AG04449 (cell line): Measurements from ENCODE around the gene IPO5.

Experiments used
- CTCF ChIA-PET: fragments of 350-600 bp; formaldehyde crosslinking; extraction: SDS; loops from one replicate; lab custom pipeline; 2021; ENCODE audit warnings: antibody characterized with exemption; lab: Yijun Ruan, JAX
- POLR2A ChIA-PET: fragments of 400-600, 350-600 bp; formaldehyde crosslinking; extraction: SDS; loops from one replicate; lab custom pipeline; 2020; ENCODE audit warnings: antibody characterized with exemption, inconsistent platforms; lab: Yijun Ruan, JAX
- DNase-seq: peaks from one replicate; pipeline ENCODE4 v3.0.0-alpha.2; 2010; ENCODE audit warnings: low read depth, low spot score
- H3K4me3 ChIP-seq: 2 replicates; pipeline ENCODE4 v1.5.1; 2011; ENCODE audit warnings: low read depth, mild to moderate bottlenecking, control low read depth, low read length
- CTCF ChIP-seq: IDR thresholded peaks from one replicate; pipeline ENCODE4 v1.5.1; 2011; ENCODE audit warnings: mild to moderate bottlenecking, moderate library complexity, low read length, control low read depth, inconsistent platforms; ENCODE audit not compliant: insufficient read depth; ENCODE audit errors: missing control alignments

The IPO5 gene

GRCh38 chr13:98050041-98050466 is 96.6 kb downstream of the IPO5 start:
- no peak for DNase-seq
- H3K4me3 ChIP-seq: no peak overlapping the region
- CTCF ChIA-PET: interaction anchor here (1.4 to 1.7 kb wide), 2 partner anchors 16 to 18 kb away, joined by 3 to 6 read pairs; no protein-coding TSS in a partner anchor
- no peak for TF ChIP-seq CTCF
- POLR2A ChIA-PET: no interaction called here

- TF ChIP-seq CTCF: no peak
- ChIA-PET CTCF (no interaction called here), POLR2A (no interaction called here)
- no peak overlapping the region for H3K4me3 ChIP-seq
- DNase-seq: no peak
Measured at GRCh38 chr13:98052412-98052811, 98.9 kb downstream of the IPO5 start.

- DNase-seq: no peak
- TF ChIP-seq CTCF: no peak
- POLR2A ChIA-PET: no interaction called here
- CTCF ChIA-PET: interaction anchor here (1.0 to 1.2 kb wide), 2 partner anchors 9 to 21 kb away, joined by 3 to 4 read pairs; no protein-coding TSS in a partner anchor
- H3K4me3 ChIP-seq: no peak overlapping the region
Measured at GRCh38 chr13:98054301-98054700, 100.8 kb downstream of the IPO5 start.

- ChIA-PET POLR2A (no interaction called here), CTCF (no interaction called here)
- no peak for DNase-seq
Measured at GRCh38 chr13:98055623-98056022, 102.1 kb downstream of the IPO5 start.

GRCh38 chr13:98056839-98057410 is 103.5 kb downstream of the IPO5 start:
- no peak for TF ChIP-seq CTCF
- POLR2A ChIA-PET: no interaction called here
- CTCF ChIA-PET: interaction anchor here (0.5 kb wide), 1 partner anchor 17 kb away, joined by 3 read pairs; no protein-coding TSS in a partner anchor
- no peak for DNase-seq
- no peak overlapping the region for H3K4me3 ChIP-seq

More at GRCh38 chr13:98055623-98056022, 102.1 kb downstream of the IPO5 start:
- H3K4me3 ChIP-seq: no peak overlapping the region
- TF ChIP-seq CTCF: no peak

GRCh38 chr13:98059276-98059675 is 105.8 kb downstream of the IPO5 start:
- no peak for DNase-seq
- ChIA-PET POLR2A (no interaction called here), CTCF (no interaction called here)
- no peak overlapping the region for H3K4me3 ChIP-seq
- no peak for TF ChIP-seq CTCF
